ENCODE data around the gene RBM20.
"Not testable (repeated sequence)": the region's sequence is repeated elsewhere in the genome, so short reads cannot be mapped to it uniquely, and the experiment has no call there.

The RBM20 gene

DNA sequence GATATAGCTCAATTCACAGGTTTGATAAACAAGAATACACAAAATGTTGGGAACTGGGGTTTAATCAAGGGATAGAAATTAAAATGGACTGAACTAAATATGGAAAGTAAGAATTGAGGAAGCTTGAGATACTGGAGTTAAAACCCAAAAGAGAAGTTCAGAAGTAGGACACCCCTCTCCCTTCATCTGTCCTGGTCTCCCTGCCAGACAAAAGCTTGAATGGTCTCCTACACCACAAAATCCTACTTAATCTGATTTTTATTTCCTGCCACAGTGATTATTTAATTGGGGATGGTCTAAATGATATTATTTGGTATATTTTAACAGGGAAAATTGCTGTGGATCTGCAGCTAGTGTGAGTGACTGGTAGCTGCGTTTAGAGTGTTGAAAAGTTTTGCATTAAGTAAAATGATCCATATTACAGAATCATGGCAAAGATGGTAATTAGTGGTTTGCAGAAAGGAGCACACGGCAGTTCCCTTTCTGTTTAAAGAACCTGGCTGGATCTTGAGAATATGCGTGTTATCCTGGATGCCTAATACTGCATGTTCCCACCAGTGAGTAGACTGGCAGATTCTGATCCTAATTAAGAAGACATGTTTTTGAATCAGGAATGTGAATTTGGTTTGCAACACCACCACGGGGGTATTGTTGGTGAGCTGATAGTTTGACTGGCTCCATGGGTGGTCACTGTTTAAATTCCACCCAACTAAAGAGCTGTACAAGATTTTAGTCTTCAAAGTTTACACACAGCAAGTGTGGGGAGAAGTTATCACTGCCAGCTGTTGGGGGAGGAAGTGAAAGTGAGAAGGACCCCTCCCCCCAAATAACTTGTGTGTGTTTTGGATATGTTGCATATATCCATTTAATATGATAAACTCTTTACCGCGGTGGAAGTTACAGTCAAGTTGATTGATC, 5.5 kb downstream of the RBM20 start:
- no peak for DNase-seq

DNA sequence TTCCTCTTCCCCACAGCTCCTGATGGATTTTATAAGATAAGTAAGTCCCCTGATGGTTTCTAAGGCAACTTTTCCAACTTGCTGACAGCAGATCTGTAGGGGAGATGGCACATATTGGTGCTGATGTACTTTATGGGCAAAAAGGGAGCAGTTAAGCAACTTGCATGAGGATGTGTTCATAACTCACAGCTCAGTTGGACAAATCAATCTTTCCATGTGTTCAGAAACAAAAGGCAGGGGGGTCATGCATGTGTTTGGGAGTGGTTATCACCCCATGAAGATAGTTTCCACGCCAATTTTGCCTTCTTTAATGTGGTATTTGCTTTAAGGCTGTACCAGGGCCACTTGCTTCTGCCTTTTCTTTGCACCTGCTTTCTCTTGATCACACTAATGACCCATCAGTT, 6.1 kb downstream of the RBM20 start:
- no peak for DNase-seq

DNA sequence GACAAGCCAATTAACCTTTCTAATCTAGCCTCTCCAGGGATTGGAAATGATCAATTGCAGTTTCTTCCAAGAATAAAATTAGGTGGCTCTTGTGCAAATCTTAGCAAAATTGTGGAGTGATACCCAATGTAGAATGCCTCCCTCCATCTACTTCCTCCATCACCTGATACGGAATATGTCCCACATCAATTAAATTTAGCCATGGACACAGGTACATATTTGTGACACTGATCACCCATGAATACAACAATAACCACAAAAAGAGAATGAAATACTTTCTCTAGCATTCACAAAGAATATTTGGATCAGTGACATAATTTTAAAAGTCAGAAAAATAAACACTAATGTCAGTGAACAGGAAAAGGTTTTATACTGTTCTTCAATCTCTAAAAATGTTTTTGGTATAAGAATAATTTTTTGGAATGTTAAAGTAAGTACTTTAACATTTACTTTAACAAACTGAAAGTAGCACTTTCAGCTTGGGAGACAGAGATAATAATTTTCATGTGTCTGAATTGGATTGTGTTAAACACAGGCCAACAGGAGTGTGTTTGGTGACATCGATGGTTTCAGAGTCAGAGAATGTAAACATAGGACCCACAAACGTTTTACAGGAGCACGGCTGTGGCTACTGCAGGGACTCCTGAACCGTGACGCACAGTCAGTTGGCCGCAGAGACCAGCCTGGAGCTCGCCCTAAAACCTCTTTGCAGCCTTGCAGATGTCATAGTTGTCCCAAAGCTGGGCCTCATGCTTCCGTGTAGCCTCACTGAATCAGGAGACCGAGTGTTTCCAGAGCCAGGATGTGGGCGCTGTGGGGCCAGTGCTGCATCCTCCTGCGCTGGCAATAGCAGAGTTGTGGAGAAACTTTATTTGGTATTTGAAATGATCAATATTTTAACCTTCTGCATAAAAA, 7.2 kb downstream of the RBM20 start:
- no peak for DNase-seq

DNA sequence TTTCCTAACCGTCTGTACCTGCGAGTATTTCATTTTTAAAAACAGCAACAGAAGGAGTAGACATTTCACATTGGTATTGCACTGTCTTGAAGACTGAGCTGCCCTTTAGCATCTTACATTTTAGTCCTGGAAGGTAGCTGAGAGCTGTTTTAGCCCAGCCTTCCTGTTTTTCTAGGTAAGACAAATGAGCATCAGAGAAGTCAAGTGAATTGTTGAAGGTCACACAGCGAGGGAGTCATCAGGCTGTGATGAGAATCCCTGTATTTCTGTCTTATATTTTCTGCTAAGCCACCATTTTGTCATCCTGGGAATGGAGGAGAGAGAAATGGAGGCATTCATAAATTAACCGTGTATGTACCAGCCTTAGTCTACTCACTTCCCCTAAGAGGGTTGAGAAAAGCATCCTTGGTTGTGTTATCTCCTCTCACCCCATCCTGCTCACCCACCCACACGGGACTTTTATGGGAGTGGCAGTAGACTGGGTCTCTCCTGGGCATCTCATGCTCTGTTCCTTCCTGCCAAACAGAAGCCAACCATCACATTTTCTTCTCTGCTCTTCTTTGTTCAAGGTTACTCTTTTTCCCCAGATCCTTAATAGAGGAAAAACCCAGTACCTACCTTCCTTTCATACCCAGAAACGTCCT, 8.5 kb downstream of the RBM20 start:
- no peak for DNase-seq

DNA sequence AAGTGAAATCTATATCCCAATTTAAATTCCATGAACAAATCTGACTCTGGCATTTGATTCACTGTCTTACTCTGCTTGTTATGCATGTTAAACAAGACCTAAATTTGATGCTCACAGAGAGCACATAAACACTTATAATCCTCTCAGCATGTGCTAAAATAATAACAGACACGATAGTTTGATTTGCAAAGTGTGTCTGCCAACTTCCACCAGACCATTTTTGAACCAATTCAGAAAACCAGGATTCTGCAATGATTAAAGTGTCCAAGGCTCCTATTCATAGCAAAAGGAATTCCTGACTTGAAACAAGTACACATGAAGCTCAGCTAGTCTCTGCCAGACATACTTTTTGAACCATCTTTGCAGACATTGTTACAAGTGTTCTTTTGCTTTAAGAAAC, 11.2 kb downstream of the RBM20 start:
- no peak for DNase-seq

DNA sequence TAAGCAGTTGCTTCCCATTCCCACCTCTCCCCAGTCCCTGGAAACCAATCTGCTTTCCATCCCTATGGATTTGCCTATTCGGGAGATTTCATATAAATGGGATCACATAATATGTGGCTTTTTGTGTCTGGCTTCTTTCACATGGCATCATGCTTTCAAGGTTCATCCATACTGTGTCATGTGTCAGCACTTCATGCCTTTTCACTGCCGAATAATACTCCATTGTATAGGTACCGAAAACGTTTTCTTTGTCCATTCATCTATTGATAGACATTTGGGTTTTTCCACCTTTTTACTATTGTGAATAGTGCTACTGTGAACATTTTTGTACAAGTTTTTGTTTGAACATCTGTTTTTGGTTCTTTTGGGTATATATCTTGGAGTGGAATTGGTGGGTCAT, 12.5 kb downstream of the RBM20 start:
- DNase-seq: no peak

DNA sequence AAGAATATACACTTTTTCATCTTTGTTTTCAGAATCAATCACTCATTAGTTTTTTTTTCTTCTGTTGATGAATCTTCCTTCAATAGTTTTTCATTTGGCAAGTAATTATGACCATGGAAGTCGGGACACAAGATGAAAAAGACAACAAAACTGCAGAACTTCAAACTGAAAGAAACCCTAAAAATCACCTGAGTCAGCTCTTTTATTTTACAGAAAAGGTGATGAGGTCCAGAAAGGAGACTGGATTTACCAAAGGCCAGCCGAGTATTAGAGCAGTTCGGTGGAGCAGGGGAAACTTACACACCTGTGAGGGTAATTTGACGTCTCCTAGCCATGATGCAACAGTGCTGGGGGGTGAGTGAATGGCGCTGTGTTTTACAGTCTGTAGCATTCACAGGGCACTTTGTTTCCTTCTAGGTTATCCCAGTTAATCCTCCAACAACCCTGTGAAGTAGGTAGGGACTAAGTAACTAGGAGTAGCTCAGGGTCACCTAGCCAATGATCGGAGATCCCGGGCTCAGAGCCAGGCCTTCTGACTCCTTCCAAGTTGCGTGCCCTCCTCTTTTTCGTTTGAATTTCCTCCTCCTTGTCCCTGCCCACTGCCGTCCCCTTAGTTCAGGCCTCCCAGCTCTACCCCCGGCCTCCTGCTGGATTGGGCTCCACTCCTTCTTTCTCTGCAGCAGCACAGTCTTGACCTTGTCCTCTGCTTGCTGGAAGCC, 14.0 kb downstream of the RBM20 start:
- DNase-seq: no peak

DNA sequence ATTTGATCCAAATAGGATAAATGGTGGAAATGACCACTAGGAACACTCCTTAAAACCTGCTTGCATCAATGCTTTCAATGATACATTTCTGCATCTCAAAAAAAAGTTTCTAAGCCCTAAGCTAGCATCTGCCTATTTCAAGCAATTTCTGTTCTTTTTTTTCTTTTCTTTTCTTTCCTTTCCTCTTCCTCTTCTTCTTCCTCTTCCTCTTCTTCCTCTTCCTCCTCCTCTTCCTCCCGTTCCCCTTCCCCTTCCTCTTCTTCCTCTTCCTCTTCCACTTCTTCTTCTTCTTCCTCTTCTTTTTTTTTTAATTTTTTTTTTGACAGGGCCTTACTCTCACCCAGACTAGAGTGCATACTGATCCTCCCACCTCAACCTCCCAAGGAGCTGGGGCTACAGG, 15.4 kb downstream of the RBM20 start:
- DNase-seq: no peak

DNA sequence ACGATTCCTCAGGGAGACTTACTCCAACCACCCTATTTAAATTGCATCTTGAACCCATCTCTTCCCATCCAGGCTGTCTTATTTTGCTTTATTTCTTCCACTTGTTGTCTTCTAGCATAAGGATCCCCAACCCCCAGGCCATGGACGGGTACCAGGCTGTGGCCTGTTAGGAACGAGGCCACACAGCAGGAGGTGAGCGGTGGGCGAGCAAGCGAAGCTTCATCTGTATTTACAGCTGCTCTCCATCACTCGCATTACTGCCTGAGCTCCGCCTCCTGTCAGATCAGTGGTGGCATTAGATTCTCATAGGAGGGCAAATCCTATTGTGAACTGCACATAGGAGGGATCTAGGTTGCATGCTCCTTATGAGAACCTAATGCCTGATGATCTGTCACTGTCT, 16.2 kb downstream of the RBM20 start:
- DNase-seq: not testable (repeated sequence)

DNA sequence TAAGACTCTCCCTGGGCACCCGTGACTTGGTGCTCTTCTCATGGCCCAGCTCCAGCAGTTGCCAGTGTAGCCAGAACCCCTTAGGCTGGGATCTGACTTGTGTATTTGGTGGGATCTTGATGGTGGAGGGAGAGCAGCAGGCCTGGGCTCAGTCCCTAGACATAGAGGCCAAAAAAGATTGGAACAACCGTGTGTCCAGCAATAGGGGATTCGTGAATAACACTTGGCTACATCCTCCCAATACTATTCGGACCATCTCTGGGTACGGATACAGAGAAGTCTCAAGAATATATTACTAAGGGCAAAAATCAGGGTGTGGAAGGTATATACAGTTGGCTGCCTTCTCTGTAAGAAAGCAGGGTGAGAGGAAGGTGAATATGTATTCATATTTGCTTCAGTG, 17.2 kb downstream of the RBM20 start:
- DNase-seq: no peak

DNA sequence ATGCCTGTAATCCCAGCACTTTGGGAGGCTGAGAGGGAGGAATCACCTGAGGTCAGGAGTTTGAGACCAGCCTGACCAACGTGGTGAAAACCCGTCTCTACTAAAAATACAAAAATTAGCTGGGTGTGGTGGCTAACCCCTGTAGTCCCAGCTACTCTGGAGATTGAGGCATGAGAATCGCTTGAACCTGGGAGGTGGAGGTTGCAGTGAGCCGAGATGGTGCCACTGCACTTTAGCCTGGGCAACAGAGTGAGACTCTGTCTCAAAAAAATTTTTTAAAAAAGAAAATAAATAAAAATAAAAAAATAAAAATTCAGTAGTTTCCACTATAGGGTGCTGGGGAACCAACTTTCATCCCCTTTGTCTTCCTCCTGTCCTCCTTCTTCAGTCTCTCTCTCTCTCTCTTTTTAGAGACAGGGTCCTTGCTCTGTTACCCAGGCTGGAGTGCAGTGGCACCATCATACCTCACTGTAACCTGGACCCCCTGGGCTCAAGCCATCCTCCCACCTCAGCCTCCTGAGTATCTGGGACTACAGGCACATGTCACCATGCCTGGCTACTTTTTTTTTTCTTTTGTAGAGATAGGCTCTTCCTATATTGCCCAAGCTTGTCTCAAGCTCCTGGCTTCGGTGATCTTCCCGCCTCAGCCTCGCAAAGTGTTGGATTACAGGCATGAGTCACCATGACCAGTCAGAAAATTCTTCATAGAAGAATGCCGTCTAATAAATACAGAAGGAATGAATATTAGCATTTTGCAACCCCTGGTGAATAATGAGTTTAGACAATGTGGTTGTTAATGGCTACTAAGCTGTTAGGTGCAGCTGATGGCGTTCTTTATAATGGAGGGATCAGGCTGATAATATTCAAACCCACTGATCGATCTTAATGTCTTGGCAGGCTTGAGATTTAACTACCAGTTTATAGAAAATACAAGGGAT, 20.6 kb downstream of the RBM20 start:
- DNase-seq: no peak

DNA sequence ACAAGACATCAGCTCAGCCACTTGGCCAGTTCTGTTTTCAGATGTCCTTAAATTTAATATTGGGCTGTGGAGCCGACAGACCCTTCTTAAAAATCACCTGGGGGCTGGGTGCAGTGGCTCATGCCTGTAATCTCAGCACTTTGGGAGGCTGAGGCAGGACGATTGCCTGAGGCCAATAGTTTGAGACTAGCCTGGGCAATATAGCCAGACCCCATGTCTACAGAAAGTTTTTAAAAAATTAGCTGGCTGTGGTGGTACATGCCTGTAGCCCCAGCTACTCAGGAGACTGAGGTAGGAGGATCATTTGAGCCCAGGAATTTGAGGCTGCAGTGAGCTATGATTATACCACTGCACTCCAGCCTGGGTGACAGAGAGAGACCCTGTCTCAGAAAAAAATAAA, 22.1 kb downstream of the RBM20 start:
- not testable (repeated sequence) for DNase-seq

DNA sequence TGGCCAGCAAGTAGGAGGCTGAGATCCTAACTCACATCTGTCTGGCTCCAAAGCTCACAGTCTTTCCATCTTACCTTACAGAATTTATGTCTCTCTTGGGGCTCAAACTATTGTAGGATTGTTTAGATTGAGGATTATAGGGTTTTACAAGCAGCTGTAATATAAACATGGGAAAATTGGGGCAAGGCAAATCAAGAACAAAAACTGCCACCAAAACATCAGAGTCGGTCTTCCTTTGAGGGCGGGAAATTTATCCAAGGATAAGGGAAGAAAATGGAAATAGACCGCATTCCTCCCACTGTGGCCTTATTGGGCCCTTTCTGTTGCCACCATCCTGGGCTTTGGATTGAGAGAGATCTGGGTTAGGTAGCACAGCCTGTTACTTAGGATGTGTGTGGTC, 22.5 kb downstream of the RBM20 start:
- DNase-seq: no peak

DNA sequence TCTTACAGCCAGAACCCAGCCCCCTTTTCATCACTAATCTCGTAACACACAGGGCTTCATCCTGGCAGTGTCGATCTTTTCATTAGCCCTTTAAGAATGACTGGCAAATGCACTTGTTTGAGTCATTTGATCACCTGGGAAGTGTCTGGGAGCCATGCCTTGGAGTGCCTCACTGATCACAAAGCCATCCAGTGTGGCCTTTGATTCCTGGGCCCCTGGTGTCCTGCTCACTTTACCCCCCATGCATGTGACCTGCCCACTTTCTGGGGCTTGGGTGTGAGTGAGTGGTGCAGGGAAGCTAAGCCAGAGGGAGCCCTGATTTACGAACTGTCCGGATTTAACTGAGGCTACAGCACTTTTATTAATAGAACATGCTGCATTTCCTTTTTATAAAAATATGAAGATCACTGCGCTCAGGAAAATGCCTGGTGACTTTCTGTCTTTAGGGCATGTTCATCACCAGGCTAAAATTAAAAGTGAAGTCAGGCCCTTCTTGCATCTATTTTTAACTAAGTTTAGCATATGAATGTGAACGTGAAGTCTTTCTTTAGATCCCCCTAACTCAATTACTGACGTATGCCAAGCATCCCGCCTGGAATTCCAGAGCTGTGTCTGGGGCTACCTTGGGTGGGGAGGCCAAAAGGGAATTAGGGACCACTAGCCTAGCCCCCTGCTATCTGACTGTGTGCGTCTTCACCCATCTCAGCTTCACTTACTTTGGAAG, 23.6 kb downstream of the RBM20 start:
- DNase-seq: no peak

DNA sequence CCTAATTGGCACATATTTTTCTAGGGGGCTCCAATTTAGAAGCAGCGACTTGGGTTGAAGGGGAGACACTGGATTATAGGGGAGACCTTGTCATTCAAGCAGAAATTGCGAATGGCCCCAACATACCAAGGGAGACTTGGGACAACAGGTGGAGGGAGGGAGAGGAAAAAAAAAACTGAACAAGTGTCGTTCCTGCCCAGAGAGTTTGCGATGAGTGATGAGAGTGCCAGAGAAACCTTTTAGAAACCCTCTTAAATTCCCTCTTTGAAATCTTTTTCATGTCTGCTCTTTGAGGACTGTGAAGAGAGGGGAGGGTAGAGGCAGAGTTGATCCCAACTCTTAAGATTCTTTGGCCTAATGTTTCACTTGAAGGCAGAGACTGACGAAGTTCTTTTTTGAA, 24.3 kb downstream of the RBM20 start:
- no peak for DNase-seq

DNA sequence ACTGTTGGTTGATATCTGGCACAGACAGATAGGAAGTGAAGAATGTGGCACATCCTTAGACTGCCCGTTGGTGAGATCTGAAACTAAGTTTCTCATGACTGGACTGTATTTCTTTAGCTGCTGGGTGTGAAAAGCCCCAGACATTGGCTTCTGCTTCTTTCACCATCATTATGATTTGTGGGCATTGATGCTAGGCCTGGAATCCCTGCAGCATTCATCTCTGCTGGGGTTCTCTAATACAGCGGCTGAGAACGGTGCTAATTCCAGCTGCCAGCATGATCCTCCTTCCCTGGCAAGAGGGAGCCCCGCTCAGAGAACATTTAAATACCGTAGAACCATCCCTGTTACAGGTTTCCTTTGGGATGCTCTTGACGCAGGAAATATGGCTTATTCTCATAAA, 26.2 kb downstream of the RBM20 start:
- DNase-seq: no peak

DNA sequence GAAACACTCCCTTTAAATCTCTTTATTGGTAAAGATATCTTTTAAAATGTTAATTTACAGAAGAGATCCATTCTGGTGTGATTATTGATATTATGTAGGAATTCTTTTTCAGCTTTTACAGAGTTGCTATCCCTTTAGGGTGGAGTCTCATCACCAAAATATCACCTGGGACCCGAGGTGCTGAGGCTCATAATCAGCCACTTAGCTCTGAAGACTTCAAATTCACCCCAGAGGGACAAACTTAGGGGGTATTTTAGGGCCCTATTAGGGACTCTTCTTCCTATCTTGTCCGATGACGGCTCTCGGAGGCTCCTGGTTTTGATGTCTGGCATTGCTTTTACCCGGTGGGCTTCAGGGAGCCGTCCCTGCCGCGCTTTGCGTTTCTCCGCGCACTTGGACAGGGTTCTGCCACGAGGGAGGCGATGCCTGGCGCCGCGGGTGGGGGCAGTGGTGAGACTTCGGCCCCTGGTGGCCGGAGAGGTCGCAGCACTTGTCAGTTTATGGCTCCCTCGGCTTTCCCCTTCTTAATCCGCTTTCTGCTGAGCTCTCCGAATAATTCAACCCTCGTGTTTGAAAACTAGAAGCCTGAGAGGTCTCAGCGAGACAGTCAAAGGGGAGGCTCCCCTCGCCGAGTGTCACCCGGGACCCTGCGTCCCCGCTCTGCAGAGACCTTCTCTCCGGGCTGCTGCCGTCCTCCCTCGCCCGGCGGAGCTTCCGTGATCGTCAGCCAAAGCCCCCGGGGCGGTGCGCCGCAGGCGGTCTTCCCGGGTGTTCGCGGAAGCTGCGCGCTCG, 27.8 kb downstream of the RBM20 start:
- peak; percentile 8 for DNase-seq

DNA sequence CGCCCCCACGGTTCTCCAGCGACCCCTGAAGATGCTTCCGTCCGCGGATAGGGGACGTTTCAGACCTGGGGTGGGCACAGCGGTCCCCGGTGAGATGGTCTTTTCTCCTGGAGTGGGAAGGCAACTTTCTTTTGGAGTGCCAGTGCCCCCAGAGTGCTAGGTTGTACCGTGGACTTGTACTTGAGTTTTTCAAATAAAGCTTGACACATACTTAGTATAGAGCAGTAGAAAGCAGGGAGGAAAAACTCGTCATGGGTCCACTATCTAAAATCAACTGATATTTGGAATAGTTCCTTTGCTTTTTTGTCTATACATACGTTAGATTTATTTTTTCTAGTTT, 28.4 kb downstream of the RBM20 start:
- no peak for DNase-seq

DNA sequence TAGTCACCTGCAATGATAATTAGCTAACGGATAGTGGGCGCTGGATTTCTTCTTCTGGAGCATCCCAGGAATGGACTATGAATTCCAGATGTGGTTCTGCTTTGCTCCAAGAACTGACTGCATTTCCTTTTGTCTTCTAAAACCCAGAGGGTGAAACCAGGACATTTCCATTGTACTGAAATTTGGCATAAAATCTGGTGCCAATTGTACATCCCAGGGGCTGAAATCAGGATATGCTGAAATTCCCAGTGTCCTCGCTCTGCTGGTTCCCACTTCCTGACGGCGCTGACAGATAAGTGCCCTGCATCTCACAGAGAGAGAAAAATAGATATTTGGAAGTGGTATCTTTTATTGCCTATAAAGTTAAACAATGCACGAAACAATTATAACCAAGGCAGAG, 31.9 kb downstream of the RBM20 start:
- DNase-seq: no peak
